ENCODE data around the gene KLHL21.
"Not testable (repeated sequence)": the region's sequence is repeated elsewhere in the genome, so short reads cannot be mapped to it uniquely, and the experiment has no call there.

The KLHL21 gene

DNA sequence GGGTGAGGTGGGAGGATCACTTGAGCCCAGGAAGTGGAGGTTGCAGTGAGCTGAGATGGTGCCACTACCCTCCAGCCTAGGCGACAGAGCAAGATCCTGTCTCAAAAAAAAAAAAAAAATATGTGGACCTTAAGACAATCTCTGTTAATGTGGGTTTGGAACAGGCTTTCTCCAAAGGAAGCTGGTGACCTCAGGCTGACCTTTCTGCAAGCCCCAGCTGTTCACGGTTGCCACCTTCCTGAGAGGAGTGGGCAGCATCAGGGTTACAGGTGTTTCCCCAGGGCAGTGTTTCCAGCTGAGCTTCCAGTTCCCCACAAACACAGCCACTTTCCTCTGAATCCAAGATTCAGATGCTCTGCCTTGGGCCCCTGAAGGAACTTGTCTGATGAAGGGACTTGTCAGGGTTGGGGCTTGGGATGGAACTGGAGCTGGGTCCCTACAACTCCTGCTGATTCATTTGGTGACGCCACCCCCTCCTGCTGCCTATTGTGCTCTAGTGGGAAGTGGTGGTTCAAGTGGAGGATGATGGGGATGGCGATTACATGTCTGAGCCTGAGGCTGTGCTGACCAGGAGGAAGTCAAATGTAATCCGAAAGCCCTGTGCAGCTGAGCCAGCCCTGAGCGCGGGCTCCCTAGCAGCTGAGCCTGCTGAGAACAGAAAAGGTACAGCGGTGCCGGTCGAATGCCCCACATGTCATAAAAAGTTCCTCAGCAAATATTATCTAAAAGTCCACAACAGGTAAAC lies 20.9 kb downstream of the KLHL21 start:
- no peak for DNase-seq

DNA sequence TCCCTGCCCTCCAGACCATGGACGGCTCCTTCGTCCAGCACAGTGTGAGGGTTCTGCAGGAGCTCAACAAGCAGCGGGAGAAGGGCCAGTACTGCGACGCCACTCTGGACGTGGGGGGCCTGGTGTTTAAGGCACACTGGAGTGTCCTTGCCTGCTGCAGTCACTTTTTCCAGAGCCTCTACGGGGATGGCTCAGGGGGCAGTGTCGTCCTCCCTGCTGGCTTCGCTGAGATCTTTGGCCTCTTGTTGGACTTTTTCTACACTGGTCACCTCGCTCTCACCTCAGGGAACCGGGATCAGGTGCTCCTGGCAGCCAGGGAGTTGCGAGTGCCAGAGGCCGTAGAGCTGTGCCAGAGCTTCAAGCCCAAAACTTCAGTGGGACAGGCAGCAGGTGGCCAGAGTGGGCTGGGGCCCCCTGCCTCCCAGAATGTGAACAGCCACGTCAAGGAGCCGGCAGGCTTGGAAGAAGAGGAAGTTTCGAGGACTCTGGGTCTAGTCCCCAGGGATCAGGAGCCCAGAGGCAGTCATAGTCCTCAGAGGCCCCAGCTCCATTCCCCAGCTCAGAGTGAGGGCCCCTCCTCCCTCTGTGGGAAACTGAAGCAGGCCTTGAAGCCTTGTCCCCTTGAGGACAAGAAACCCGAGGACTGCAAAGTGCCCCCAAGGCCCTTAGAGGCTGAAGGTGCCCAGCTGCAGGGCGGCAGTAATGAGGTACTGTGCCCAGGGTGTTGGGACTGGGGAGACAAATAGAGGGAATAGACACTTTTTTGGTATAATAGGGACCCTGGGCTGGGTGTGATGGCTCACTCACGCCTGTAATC lies 21.9 kb downstream of the KLHL21 start:
- DNase-seq = no peak

DNA sequence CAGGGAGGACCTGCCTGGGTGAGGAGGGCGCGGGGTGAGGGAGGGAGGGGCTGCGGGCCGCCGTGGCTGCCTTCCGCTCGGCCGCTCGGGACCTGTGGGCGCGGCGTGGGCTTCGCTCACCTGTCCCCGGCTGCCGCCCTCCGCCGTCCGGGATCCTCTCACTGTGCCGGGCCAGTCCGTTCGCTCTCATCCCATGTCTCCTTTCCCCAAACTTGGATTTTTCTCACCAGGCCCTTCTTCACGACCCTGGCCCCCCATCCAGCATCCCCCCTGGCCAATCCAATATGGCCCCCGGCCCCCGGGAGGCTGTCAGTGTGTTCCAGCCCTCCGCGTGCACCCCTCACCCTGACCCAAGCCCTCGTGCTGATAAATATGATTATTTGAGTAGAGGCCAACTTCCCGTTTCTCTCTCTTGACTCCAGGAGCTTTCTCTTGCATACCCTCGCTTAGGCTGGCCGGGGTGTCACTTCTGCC lies 22.5 kb downstream of the KLHL21 start:
- no peak for DNase-seq

DNA sequence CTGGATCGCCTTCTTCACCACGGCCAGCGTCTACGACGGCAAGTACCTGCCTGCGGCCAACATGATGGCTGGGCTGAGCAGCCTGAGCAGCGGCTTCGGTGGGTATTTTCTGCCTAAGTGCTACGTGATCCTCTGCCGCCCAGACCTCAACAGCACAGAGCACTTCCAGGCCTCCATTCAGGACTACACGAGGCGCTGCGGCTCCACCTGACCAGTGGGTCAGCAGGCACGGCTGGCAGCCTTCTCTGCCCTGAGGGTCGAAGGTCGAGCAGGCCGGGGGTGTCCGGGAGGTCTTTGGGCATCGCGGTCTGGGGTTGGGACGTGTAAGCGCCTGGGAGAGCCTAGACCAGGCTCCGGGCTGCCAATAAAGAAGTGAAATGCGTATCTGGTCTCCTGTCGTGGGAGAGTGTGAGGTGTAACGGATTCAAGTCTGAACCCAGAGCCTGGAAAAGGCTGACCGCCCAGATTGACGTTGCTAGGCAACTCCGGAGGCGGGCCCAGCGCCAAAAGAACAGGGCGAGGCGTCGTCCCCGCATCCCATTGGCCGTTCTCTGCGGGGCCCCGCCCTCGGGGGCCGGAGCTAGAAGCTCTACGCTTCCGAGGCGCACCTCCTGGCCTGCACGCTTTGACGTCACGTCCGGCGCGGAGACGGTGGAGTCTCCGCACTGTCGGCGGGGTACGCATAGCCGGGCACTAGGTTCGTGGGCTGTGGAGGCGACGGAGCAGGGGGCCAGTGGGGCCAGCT lies 23.1 kb downstream of the KLHL21 start, which contains the start of gene ZBTB48:
ZBTB48 (plus strand) TSS at position 621 of the 745 bp plus-strand sequence. CDS start 616 bp downstream, outside the sequence.
- DNase-seq = peak; percentile 98

DNA sequence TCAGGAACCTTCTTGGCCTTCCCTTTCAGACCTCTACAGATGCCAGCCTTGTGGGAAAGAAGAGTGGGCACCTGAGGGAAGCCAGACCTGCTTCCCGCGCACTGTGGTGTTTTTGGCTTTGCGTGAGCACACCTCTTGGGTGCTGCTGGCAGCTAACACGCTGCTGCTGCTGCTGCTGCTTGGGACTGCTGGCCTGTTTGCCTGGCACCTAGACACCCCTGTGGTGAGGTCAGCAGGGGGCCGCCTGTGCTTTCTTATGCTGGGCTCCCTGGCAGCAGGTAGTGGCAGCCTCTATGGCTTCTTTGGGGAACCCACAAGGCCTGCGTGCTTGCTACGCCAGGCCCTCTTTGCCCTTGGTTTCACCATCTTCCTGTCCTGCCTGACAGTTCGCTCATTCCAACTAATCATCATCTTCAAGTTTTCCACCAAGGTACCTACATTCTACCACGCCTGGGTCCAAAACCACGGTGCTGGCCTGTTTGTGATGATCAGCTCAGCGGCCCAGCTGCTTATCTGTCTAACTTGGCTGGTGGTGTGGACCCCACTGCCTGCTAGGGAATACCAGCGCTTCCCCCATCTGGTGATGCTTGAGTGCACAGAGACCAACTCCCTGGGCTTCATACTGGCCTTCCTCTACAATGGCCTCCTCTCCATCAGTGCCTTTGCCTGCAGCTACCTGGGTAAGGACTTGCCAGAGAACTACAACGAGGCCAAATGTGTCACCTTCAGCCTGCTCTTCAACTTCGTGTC lies 23.9 kb downstream of the KLHL21 start:
- DNase-seq = no peak

DNA sequence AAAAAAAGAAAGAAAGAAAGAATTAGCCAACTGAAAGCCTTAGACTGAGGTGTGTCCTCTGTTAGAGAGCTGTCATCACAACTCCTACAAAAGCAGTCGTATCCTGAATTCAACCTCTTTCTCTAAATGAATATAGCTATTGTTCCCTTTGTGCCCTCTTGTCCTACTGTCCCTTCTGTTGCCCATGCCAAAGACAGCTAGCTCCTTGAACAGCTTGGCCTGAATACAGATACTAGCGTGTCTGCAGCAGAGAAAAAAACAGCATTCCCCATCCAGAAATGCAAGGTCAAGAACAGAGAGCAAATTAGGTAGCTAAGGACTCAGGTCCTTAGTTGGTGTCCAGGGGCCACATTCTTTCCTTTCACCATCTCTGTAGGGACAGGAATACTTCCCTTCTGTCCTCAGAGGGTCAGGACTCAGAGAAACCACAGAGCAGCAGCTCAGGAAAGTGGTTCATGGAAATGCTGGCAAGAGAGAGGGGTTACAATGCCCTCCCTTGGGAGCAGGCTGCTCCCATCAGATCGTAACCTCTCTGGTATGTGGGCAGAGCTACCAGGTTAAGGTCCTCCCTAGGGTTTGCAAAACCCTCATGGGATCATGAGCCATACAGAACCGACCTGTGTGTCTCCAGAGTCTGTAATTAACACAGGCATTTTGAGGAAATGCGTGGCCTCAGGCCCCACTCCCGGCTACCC lies 24.7 kb downstream of the KLHL21 start:
- DNase-seq = no peak

DNA sequence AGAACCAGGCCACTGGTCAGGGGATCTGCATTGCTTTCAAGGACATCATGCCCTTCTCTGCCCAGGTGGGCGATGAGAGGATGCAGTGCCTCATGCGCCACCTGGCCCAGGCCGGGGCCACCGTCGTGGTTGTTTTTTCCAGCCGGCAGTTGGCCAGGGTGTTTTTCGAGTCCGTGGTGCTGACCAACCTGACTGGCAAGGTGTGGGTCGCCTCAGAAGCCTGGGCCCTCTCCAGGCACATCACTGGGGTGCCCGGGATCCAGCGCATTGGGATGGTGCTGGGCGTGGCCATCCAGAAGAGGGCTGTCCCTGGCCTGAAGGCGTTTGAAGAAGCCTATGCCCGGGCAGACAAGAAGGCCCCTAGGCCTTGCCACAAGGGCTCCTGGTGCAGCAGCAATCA lies 27.9 kb downstream of the KLHL21 start:
- DNase-seq = no peak

DNA sequence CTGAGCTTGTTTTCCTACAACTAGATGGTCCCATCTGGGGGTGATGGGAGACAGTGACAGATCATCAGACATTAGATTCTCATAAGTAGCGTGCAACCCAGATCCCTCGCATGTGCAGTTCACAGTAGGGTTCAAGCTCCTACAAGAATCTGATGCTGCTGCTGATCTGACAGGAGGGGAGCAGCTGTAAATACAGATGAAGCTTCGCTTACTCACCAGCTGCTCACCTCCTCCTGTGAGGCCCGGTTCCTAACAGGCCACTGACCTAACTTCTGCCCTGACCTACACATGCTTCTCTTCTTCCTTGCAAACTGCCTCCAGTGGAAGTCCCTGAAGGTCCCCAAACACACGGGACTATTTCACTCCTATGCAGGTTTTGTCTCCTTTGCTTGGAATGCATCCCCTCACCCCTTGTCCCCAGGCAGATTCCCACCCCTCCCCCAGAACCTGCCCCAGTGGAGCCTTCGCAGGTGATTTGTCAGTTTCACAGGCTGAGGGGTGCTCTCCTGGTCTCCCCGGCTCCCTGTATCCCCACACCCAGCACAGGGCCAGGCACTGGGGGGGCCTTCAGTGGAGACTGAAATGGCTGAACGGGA lies 28.5 kb downstream of the KLHL21 start:
- DNase-seq = no peak

DNA sequence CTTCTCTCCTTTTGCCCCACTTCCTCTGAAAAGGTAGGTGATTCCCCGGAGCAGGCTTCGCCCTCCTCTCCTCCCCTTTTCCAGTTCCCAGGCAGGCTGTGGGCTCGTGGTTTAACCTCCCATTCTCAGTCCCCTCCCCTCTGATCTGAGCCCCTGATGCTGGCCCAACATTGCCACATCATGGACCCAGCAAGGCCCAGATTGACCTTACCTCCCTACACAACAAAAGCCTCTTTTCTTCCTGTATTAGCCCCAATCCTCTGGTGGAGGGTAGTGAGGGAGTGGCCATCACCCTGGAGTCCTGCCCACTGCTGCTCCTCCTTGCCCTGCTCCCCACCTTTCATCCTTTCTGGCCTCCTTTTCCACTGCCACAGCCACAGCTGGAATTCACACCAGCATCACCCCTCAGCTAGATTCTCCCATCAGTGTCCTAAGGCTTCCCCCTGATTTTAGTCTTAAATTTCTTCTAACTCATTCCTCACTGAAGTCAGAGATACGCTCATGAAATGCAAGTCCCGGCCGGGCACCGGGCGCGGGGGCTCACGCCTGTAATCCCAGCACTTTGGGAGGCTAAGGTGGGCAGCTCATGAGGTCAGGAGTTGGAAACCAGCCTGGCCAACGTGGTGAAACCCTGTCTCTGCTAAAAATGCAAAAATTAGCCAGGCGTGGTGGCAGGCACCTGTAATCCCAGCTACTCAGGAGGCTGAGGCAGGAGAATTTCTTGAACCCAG lies 29.9 kb downstream of the KLHL21 start:
- no peak for DNase-seq

DNA sequence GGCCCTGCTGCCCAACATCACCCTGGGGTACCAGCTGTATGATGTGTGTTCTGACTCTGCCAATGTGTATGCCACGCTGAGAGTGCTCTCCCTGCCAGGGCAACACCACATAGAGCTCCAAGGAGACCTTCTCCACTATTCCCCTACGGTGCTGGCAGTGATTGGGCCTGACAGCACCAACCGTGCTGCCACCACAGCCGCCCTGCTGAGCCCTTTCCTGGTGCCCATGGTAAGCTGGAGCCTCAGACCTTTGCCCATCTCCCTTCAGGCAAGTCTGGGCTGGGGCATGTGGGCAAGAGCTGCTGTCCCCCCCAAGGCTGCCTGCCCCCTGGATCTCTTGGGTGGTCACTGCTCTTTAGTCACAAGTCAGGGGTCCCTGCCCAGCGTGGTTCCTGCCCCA lies 31.7 kb downstream of the KLHL21 start:
- no peak for DNase-seq

DNA sequence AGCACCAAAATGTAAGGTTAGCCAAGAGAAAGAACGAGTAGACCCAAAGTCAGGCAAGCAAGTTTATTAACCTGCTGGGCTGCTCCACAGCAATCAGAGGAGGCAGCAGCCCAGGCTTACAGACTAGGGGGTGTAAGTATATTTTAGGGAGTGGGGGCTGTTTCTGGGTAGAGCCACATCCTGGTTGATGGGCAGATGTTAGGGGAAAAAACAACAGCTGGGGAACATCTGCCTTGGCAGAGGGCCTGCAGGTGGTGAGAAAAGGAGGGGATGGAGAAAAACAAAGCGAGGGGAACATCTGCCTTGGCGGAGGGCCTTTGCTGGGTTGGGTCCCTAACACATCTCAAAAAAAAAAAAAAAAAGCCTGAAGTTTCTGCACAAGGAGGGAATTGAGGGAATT lies 32.6 kb downstream of the KLHL21 start:
- DNase-seq = no peak

DNA sequence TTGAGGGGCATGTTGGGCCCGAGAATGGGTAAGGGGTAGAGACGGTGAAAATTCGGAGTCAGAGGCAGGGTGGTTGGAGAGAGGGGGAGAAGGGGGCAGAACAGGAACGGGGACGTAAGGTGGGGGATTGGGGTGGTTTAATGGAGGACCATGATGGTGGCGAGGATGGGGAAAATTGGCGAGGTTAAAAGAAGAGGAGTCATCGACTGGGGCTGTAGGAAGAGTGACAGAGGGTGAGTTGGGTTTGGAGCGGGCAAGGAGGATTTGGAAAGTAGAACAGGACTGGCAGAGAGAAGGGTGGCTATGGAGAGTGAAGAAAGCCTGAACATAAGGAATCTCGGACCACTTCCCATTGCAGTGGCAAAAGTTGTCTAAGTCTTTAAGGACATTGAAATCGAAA lies 33.6 kb downstream of the KLHL21 start:
- no peak for DNase-seq

DNA sequence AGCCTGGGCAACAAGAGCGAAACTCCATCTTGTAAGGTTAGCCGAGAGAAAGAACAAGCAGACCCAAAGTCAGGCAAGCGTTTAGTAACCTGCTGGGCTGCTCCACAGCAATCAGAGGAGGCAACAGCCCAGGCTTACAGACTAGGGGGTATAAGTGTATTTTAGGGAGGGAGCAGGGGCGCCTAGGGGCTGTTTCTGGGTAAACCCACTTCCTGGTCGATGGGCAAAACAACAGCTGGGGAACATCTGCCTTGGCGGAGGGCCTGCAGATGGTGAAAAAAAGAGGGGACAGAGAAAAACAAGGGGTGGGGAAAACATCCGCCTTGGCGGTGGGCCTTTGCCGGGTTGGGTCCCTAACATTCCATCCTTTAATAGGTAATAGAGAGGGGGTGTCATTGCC lies 42.4 kb downstream of the KLHL21 start:
- no peak for DNase-seq

DNA sequence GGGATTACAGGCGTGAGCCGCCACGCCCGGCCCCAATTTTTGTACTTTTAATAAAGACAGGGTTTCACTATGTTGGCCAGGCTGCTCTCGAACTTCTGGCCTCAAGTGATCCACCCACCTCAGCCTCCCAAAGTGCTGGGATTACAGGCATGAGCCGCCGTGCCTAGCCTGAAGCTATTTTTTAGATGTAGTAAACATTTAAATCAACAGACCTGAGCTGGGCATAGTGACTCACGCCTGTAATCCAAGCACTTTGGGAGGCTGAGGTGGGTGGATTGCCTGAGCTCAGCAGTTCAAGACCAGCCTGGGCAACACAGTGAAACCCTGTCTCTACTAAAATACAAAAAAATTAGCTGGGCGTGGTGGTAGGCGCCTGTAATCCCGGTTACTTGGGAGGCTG lies 43.5 kb downstream of the KLHL21 start:
- DNase-seq = not testable (repeated sequence)

DNA sequence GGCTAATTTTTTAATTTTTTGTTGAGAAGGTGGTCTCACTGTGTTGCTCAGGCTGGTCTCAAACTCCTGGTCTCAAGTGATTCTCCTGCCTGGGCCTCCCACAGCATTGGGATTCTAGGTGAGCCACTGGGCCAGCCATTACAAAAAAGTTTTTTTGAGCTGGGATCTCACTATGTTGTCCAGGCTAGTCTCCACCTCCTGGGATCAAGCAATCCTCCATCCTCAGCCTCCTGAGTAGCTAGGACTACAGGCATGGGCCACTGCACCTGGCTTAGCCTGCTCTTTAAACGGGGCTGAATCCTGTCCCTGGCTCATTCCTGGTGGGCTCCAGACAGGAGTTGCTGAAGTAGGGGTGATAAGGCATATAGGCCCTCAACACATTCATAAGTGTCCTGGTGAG lies 45.1 kb downstream of the KLHL21 start:
- DNase-seq = no peak

DNA sequence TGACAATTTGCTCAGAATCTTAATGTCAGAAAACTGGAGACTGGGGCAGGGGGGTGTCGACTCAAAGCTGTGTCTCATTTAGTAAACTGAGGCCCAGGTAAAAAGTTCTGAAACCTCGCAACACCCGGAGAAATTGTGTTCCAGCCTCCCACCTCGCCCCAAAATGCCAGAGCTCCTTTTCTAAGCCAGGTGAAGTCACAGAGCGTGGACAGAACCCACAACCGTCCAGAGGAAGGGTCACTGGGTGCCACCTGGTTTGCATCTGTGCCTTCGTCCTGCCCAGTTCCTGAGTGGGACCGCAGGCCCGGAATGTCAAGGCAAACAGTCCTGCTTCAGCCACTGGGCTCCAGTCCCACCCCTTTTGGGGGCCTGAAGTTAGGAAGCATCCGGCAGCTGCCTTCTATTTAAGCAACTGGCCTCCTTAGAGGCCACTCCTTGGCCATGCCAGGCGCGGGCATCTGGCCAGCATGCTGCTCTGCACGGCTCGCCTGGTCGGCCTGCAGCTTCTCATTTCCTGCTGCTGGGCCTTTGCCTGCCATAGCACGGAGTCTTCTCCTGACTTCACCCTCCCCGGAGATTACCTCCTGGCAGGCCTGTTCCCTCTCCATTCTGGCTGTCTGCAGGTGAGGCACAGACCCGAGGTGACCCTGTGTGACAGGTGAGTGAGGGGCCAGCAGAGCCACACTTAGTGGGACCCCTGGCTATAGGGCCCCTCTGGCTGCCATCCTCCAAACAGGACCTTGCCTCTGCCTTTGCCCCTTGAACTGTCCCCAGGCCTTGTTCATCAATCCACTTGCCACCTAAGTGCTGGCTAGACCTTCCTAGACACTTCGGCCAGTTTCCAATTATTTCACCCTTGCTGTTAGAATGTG lies 47.5 kb downstream of the KLHL21 start, which contains the start of gene TAS1R1:
TAS1R1 (plus strand) TSS at position 401 of the 872 bp plus-strand sequence; CDS start at position 468, 67 bp downstream.
- DNase-seq = no peak

DNA sequence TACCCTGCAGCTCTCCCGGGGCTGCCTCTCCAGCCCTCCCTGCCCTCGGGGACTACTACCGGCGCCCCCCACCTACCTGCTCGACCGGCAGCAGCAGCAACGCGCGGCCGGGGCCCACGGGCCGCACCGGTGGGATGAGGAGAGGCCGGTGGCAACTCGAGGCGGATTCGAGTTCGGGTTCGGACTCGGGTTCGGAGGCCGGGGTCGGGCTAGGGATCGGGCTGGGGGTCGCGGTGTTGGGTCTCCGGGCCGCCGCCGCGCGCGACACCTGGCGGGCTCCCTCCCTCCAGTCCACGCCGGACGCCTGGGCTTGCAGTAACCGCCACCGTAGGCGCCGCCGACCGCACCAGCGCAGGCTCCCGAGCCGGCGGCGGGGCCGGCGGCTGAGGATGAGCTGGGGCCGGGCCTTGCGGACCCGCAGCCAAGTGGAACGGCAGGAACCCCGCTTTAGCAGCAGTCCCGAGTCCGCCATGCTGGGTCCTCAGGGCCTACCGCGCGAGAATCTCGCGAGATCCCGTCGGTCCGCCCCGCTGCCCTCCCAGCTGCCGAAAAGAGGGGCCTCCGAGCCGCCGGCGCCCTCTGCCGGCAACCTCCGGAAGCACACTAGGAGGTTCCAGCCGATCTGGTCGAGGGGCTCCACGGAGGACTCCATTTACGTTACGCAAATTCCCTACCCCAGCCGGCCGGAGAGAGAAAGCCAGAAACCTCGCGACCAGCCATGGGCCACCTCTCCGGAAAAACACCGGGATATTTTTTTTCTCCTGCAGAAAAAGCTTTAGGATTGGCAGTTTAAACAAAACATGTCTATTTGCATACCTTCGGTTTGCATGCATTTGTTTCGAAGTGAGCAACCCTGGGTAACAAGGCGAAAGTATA lies 48.4 kb downstream of the KLHL21 start, which contains the start of gene NOL9:
NOL9 (minus strand) TSS at position 483 of the 876 bp plus-strand sequence; CDS start at position 472, 11 bp downstream.
- peak; percentile 97 for DNase-seq

DNA sequence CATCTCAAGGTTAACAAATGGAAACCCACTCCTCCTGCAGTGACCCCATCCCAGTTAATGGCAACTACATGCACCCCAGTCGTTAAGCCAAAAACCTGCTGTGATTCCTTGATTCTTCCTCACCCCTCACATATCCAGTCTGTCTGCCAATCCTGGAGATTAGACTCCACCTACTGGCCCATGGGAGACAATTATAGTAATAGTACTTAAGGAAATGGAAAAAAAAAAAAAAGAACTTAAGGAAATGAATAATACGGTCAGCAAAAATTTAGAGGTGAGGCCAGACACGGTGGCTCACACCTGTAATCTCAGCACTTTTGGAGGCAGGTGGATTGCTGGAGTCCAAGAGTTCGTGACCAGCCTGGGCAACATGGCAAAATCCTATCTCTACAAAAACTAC lies 55.4 kb downstream of the KLHL21 start:
- DNase-seq = no peak
